Activated CD8-positive, alpha-beta memory T cell treated with anti-CD3 and anti-CD28 coated beads, Interleukin-2, amount 50 U/mL, for 1 hour (primary cell): ENCODE data around the gene ACOXL.

Source experiments
- DNase-seq: peaks from one replicate; pipeline ENCODE4 v3.0.0-alpha.2; 2020; ENCODE audit errors: extremely low read depth

The ACOXL gene

GRCh38 chr2:110718990-110719389 is 13.4 kb upstream of the ACOXL start:
- no peak for DNase-seq

GRCh38 chr2:110720547-110720946 is 11.8 kb upstream of the ACOXL start:
- no peak for DNase-seq

GRCh38 chr2:110724820-110725219 is 7.6 kb upstream of the ACOXL start:
- DNase-seq = no peak

GRCh38 chr2:110725370-110725769 is 7.0 kb upstream of the ACOXL start:
- no peak for DNase-seq

GRCh38 chr2:110725859-110726258 is 6.5 kb upstream of the ACOXL start:
- DNase-seq = no peak

- DNase-seq = no peak
These were observed 6.1 kb upstream of the ACOXL start for GRCh38 chr2:110726285-110726684.

GRCh38 chr2:110727923-110728322 is 4.5 kb upstream of the ACOXL start:
- no peak for DNase-seq

- DNase-seq = no peak
These were observed 3.3 kb upstream of the ACOXL start for GRCh38 chr2:110729106-110729505.

GRCh38 chr2:110731064-110731463 is 1.3 kb upstream of the ACOXL start:
- DNase-seq = no peak

- DNase-seq = no peak
These were observed 3.0 kb downstream of the ACOXL start for GRCh38 chr2:110735366-110735765.

- DNase-seq = no peak
These were observed 5.4 kb downstream of the ACOXL start for GRCh38 chr2:110737783-110738182.

GRCh38 chr2:110740747-110741349 is 8.5 kb downstream of the ACOXL start:
- no peak for DNase-seq

- no peak for DNase-seq
These were observed 9.2 kb downstream of the ACOXL start for GRCh38 chr2:110741491-110741980.

GRCh38 chr2:110742412-110742811 is 10.0 kb downstream of the ACOXL start:
- no peak for DNase-seq

GRCh38 chr2:110743600-110743999 is 11.2 kb downstream of the ACOXL start:
- no peak for DNase-seq

GRCh38 chr2:110744429-110744828 is 12.1 kb downstream of the ACOXL start:
- no peak for DNase-seq

GRCh38 chr2:110745048-110745447 is 12.7 kb downstream of the ACOXL start:
- DNase-seq = no peak

- no peak for DNase-seq
These were observed 14.5 kb downstream of the ACOXL start for GRCh38 chr2:110746586-110747521.

GRCh38 chr2:110747522-110748488 is 15.4 kb downstream of the ACOXL start:
- no peak for DNase-seq

- DNase-seq = no peak
These were observed 16.1 kb downstream of the ACOXL start for GRCh38 chr2:110748489-110748867.

- DNase-seq = no peak
These were observed 19.3 kb downstream of the ACOXL start for GRCh38 chr2:110751642-110752041.

- DNase-seq = no peak
These were observed 20.5 kb downstream of the ACOXL start for GRCh38 chr2:110752871-110753270.
